D721Med (cell line): ENCODE measurements around the gene ATRNL1.

ENCODE experiments used
- DNase-seq: peaks from one replicate; pipeline ENCODE4 v3.0.0; 2011; ENCODE audit warnings: low spot score; ENCODE audit not compliant: insufficient read length
- FAIRE-seq: peaks from 2 replicates; lab custom pipeline; 2011; peaks lifted over from hg19 to GRCh38; lab: Jason Lieb, UNC
- TF ChIP-seq, protein P1 (sequence below): IDR thresholded peaks from 2 replicates; pipeline ENCODE4 v1.5.1; 2012; ENCODE audit warnings: mild to moderate bottlenecking, control low read depth; ENCODE audit not compliant: insufficient read depth; ENCODE audit errors: missing control alignments

Gene ATRNL1

DNA sequence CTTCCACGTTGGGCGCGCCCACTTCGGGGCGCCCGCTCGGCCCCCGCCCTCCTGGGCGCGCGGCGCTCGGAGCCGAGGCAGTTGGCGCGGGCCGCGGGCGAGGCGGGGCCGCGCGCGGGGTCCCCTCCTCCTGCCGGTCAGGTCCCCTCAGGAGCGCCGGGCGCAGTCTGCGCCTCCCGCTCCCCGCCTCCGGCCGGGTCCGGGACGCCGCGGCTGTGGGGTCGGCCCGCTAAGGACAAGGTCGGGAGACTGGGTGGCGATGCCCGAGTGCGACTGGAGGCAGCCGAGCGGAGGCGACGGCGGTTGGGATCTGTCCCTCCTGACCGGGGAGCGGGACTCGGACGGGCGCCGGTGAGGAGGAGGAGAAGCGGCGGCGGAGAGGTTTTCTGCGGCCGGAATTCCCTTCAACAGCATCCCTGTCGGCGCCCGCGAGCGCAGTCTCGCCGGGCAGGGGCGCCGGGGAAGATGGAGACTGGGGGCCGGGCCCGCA lies at the start of gene ATRNL1:
Gene ATRNL1, plus strand, starts transcription at position 80 of the 490 bp plus-strand sequence. Its CDS starts 386 bp downstream, at position 466.
- DNase-seq (no peak), FAIRE-seq (no peak)
- TF ChIP-seq, protein P1, sequence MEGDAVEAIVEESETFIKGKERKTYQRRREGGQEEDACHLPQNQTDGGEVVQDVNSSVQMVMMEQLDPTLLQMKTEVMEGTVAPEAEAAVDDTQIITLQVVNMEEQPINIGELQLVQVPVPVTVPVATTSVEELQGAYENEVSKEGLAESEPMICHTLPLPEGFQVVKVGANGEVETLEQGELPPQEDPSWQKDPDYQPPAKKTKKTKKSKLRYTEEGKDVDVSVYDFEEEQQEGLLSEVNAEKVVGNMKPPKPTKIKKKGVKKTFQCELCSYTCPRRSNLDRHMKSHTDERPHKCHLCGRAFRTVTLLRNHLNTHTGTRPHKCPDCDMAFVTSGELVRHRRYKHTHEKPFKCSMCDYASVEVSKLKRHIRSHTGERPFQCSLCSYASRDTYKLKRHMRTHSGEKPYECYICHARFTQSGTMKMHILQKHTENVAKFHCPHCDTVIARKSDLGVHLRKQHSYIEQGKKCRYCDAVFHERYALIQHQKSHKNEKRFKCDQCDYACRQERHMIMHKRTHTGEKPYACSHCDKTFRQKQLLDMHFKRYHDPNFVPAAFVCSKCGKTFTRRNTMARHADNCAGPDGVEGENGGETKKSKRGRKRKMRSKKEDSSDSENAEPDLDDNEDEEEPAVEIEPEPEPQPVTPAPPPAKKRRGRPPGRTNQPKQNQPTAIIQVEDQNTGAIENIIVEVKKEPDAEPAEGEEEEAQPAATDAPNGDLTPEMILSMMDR, result no peak

- DNase-seq (no peak), FAIRE-seq (no peak)
- TF ChIP-seq, protein P1, result no peak
Measured at GRCh38 chr10:115043719-115044118, 49.4 kb upstream of the ATRNL1 start.

DNA sequence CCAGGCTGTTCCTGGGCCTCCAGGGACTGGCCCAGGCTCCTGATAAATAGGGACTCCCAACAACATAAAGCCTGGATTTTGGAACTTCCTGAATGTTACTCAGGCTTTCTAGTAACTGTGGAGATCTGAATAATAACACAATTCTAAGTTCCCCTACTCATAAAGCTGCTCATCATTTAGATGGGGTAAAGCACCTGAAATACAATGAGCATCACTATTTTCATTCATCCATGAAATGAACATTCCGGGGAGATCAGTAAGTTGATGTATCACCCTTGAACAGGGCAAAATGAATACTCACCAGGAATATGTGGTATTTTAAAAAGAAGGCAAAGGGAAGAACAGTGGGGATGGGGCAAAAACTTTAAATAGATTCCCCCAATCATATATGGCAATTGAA lies 48.3 kb upstream of the ATRNL1 start:
- DNase-seq, result no peak
- FAIRE-seq, result no peak
- TF ChIP-seq, protein P1, result no peak

DNA sequence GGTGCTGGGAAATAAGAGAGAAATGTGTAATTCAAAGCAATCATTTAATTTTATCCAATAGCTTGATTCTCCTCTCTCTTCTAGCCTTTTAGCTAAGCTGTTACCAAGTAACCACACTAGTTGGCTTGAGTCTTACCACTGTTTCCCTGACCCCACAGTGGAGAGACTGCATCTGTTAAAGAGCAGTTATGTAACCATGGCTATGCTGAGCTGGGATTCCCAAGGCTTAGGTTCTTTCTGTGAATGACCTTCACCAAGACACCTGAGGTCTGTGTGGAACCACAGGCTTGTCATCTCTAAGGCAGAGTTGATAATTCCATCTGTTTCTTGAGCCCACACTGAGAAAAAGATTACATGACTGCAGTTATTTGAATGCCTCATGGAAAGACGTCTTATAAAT lies 47.7 kb upstream of the ATRNL1 start:
- TF ChIP-seq, protein P1, result no peak
- FAIRE-seq (no peak), DNase-seq (no peak)

- FAIRE-seq, result no peak
- DNase-seq, result no peak
- TF ChIP-seq, protein P1, result no peak
Measured at GRCh38 chr10:115046686-115047236, 46.4 kb upstream of the ATRNL1 start.

- DNase-seq (no peak), FAIRE-seq (no peak)
- TF ChIP-seq, protein P1, result no peak
Measured at GRCh38 chr10:115047705-115048104, 45.5 kb upstream of the ATRNL1 start.

DNA sequence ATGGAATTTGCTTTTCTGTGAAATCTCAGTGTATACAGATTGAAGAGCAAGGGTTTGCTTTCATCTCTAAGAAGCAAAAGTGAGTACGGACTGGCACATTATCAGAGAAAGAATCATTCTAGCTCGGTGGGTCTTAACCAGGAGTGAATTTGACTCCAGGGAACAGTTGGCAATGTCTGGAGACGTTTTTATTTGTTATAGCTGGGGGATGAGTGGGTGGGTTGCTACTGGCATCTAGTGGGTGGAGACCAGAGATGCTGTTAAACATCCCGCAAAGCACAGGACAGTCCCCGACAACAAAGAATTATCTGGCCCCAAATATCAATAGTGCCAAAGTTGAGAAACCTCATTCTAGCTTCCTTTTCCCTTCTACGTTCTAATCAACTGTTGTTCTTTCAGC lies 43.8 kb upstream of the ATRNL1 start:
- TF ChIP-seq, protein P1, result no peak
- DNase-seq (no peak), FAIRE-seq (no peak)
